ENCODE measurements around the gene IL23R.

IL23R gene

DNA sequence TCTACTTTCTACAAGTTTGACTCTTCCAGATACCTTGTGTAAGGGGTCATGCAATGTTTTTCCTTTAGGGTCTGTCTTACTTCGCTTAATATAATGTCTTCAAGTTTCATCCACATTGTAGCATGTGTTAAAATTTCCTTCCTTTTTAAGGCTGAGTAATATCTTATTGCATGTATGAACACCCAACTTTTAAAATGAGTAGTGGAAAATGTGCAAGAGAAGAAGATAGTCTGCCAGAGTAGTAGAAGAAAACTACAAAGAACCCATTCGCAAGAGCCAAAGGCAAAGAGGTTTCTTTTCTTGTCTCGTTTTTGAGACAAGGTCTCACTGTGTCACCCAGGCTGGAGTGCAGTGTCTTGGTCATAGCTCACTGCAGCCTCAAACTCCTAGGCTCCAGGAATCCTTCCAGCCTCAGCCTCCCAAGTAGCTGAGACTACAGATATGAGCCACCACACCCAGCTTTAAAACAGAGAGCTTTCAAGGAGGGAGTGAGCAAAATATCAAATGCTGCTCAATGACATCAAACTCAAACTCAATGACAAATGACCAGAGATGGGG, 9.4 kb downstream of the IL23R start:
- Histone ChIP-seq H3K4me1 (ENCODE audit: control insufficient read depth, insufficient read depth, low read length) (no peaks in the 10 kb centered on the region), H3K4me3 (ENCODE audit: low read depth, low read length) (no peak overlapping the region), H3K36me3 (ENCODE audit: control insufficient read depth, insufficient read depth, low read length) (no peaks in the 10 kb centered on the region), H3K27me3 (ENCODE audit: control insufficient read depth, insufficient read depth, low read length) (no peaks in the 10 kb centered on the region), H3K9ac (ENCODE audit: low read depth, low read length) (no peak overlapping the region), H3K9me3 (ENCODE audit: control insufficient read depth, insufficient read depth, low read length) (no peaks in the 10 kb centered on the region)

DNA sequence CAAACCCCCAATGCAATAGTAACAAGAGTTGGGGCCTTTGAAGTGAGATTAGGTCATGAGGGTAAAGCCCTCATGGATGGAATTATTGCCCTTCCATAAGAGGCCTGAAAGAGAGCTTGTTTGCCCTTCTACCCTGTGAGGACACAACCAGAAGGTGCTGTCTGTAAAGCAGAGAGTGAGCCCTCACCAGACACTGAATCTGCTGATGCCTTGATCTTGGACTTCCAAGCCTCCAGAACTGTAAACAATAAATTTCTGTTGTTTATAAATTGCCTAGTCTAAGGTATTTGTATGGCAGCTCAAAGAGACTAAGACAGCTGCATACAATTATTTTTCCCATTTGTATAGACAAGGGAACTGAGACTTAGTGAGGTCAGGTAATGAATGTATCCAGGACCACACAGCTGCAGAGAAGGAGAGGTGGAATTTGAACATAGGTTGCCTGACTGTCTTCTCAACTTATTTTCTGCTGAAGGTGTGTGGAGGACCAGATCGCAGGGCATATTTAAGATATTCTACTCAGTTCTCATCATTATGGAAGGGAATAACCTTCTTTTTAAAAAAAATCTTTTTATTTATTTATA, 18.7 kb downstream of the IL23R start:
- no peaks in the 10 kb centered on the region for H3K27me3 ChIP-seq (ENCODE audit: control insufficient read depth, insufficient read depth, low read length)
- no peak overlapping the region for H3K4me3 ChIP-seq (ENCODE audit: low read depth, low read length)
- H3K9me3 ChIP-seq (ENCODE audit: control insufficient read depth, insufficient read depth, low read length): peaks cover 3% of the 10 kb centered on the region
- H3K36me3 ChIP-seq (ENCODE audit: control insufficient read depth, insufficient read depth, low read length): no peaks in the 10 kb centered on the region
- no peak overlapping the region for H3K9ac ChIP-seq (ENCODE audit: low read depth, low read length)
- no peaks in the 10 kb centered on the region for H3K4me1 ChIP-seq (ENCODE audit: control insufficient read depth, insufficient read depth, low read length)

DNA sequence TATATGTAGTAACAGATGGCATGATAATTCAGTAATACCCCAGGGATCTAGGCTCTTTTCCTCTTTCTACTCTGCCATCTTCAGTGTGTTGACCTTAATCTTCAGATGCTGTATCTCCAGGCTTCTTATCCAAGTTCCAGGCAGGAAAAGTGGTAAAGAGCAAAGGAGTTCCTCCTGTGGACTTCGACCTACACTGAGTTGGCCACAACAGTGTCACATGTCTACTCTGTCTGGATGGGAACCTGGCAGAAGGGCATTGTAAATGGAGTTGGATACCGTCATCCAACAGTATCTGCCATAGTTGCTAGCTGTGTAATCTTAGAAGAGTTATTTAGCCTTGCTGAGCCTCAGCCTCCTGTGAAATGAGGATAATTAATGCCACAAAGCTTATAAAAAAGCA, 21.9 kb downstream of the IL23R start:
- H3K27me3 ChIP-seq (ENCODE audit: control insufficient read depth, insufficient read depth, low read length): no peaks in the 10 kb centered on the region
- no peak overlapping the region for H3K4me3 ChIP-seq (ENCODE audit: low read depth, low read length)
- no peaks in the 10 kb centered on the region for H3K4me1 ChIP-seq (ENCODE audit: control insufficient read depth, insufficient read depth, low read length)
- H3K36me3 ChIP-seq (ENCODE audit: control insufficient read depth, insufficient read depth, low read length): no peaks in the 10 kb centered on the region
- no peak overlapping the region for H3K9ac ChIP-seq (ENCODE audit: low read depth, low read length)
- no peaks in the 10 kb centered on the region for H3K9me3 ChIP-seq (ENCODE audit: control insufficient read depth, insufficient read depth, low read length)

DNA sequence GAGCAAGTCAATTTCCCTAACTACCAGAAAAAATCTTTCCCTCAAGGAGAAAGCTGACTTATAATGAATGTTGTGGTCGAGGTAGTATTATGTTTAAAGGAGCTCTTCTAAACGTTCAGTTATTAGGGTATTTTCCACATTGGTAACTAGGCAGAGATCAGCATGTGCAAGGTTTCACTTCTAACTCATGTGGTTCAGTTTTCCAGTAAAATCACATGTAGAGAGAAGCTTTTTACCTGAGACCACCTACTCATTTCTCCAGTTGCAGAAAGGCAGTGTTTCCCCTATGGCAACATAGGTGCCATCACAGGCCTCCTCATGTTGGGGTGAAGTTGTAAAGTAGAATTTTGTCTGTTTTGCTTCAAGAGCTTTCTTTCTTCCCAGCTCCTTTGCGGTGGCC, 23.7 kb downstream of the IL23R start:
- Histone ChIP-seq H3K4me3 (ENCODE audit: low read depth, low read length) (no peak overlapping the region), H3K9me3 (ENCODE audit: control insufficient read depth, insufficient read depth, low read length) (no peaks in the 10 kb centered on the region), H3K27me3 (ENCODE audit: control insufficient read depth, insufficient read depth, low read length) (no peaks in the 10 kb centered on the region), H3K9ac (ENCODE audit: low read depth, low read length) (no peak overlapping the region), H3K36me3 (ENCODE audit: control insufficient read depth, insufficient read depth, low read length) (no peaks in the 10 kb centered on the region), H3K4me1 (ENCODE audit: control insufficient read depth, insufficient read depth, low read length) (no peaks in the 10 kb centered on the region)

DNA sequence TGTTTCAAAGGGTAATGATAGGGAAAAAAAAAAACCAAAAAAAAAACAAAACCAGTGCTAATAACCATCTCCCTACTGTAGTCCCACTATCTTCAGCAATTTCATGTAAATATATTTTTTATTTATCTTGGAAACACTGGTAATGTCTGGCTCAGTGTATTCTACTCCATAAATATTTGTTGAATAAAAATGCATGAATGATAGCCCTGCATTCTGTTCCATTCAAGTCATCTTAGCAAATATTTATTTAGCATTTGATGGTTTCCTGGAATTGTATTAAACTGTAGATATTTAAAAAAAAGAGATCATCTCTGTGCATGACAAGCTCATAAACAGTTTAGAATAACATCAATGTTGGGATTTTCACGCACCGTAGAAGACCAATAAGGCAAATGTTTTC, 24.2 kb downstream of the IL23R start:
- H3K9ac ChIP-seq (ENCODE audit: low read depth, low read length): no peak overlapping the region
- H3K4me1 ChIP-seq (ENCODE audit: control insufficient read depth, insufficient read depth, low read length): no peaks in the 10 kb centered on the region
- H3K27me3 ChIP-seq (ENCODE audit: control insufficient read depth, insufficient read depth, low read length): no peaks in the 10 kb centered on the region
- H3K4me3 ChIP-seq (ENCODE audit: low read depth, low read length): no peak overlapping the region
- H3K36me3 ChIP-seq (ENCODE audit: control insufficient read depth, insufficient read depth, low read length): no peaks in the 10 kb centered on the region
- no peaks in the 10 kb centered on the region for H3K9me3 ChIP-seq (ENCODE audit: control insufficient read depth, insufficient read depth, low read length)

DNA sequence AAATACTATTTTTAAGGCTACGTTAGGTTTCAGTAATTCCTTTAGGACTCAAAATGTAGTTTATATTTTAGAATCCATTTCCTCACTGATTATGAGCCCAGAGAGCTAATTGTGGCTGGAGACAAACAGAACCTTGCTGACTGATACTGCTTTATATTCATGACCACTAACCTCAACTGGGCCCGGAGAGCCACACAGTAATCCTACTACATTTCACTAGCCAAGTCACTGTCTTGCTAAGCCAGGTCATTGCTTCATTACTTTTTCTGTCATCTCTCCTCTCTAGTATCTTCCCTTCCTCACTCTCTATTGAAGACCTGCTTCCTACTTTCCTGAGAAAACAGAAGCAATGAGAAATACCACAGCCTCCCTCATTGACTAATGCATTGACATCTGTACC, 24.7 kb downstream of the IL23R start:
- Histone ChIP-seq H3K9ac (ENCODE audit: low read depth, low read length) (no peak overlapping the region), H3K36me3 (ENCODE audit: control insufficient read depth, insufficient read depth, low read length) (no peaks in the 10 kb centered on the region), H3K9me3 (ENCODE audit: control insufficient read depth, insufficient read depth, low read length) (no peaks in the 10 kb centered on the region), H3K27me3 (ENCODE audit: control insufficient read depth, insufficient read depth, low read length) (no peaks in the 10 kb centered on the region), H3K4me1 (ENCODE audit: control insufficient read depth, insufficient read depth, low read length) (no peaks in the 10 kb centered on the region), H3K4me3 (ENCODE audit: low read depth, low read length) (no peak overlapping the region)

DNA sequence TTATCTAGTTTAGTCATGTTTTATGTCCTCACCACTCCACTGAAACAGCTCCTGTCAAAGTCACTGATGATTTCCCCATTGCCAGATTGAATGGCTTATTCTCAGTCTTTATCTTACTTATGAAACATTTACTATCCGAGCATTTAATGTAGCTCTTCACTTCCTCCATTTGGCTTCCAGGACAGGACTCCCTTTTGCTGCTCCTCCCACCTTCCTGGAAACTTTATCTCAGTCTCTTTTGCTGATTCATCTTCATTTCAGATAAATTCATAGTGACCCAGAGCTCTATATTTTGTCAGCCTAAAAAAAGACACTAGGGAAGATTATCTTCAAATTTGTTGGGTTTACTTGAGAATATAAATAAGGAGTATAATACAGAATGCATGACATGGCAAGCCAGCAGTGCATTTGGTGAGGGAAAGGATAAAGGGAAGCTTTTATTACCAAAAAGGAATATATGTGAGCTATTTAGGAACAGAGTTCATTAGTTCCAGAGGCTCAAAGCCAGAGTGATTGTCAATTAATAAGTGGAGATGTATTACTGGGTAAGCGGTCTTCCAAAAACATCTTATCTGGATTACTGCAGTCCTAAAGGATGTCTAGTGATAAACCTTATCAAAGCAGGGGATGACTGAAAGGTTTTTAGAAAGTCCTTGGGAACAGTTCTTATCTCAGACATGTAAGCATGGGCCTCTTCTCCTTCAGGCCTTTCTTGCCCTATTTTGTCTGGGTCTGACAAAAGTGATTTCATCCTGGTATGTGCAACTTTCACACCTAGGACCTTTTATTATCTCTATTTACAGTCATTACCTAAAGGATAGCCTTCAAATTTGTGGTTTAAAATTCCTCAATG, 25.6 kb downstream of the IL23R start:
- no peaks in the 10 kb centered on the region for H3K27me3 ChIP-seq (ENCODE audit: control insufficient read depth, insufficient read depth, low read length)
- no peaks in the 10 kb centered on the region for H3K36me3 ChIP-seq (ENCODE audit: control insufficient read depth, insufficient read depth, low read length)
- H3K9me3 ChIP-seq (ENCODE audit: control insufficient read depth, insufficient read depth, low read length): no peaks in the 10 kb centered on the region
- no peaks in the 10 kb centered on the region for H3K4me1 ChIP-seq (ENCODE audit: control insufficient read depth, insufficient read depth, low read length)
- no peak overlapping the region for H3K4me3 ChIP-seq (ENCODE audit: low read depth, low read length)
- H3K9ac ChIP-seq (ENCODE audit: low read depth, low read length): no peak overlapping the region

DNA sequence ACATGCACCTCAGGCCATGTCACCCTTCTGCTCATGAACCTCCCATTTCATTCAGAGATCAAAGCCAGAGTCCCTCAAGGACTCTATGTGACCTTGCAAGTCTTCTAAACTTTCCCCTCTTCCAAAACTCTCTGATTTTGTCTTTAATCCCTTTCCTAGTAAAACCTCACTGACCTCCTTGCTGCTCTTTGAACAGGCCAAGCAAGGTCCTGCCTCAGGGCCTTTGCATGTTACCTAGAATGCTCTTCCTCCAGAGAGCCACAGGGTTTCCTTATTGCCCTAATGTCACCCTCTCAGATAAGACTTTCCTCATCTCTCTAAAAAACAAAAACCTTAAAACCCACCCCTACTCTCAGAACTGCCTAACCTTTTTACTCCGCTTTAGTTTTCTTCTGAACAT, 26.6 kb downstream of the IL23R start:
- H3K4me3 ChIP-seq (ENCODE audit: low read depth, low read length): no peak overlapping the region
- H3K27me3 ChIP-seq (ENCODE audit: control insufficient read depth, insufficient read depth, low read length): no peaks in the 10 kb centered on the region
- no peaks in the 10 kb centered on the region for H3K9me3 ChIP-seq (ENCODE audit: control insufficient read depth, insufficient read depth, low read length)
- no peaks in the 10 kb centered on the region for H3K36me3 ChIP-seq (ENCODE audit: control insufficient read depth, insufficient read depth, low read length)
- no peak overlapping the region for H3K9ac ChIP-seq (ENCODE audit: low read depth, low read length)
- H3K4me1 ChIP-seq (ENCODE audit: control insufficient read depth, insufficient read depth, low read length): no peaks in the 10 kb centered on the region

DNA sequence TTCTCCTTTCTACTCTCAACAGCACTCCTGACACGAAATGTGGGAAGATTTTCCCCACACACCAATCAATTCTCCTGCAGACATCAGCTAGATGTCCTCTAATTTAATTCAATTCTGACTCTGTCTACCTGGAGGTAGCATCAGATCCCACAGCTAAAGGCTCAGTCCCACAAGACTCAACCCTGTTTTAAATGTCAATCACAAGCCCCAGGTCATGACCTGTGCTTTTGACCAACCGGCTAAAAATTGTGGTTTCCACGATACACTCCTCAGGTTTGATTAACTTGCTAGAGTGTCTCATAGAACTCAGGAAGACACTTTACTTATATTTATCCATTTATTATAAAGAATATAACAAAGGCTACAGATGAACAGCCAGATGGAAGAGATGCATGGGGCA, 27.4 kb downstream of the IL23R start:
- H3K4me3 ChIP-seq (ENCODE audit: low read depth, low read length): no peak overlapping the region
- H3K9me3 ChIP-seq (ENCODE audit: control insufficient read depth, insufficient read depth, low read length): no peaks in the 10 kb centered on the region
- no peaks in the 10 kb centered on the region for H3K4me1 ChIP-seq (ENCODE audit: control insufficient read depth, insufficient read depth, low read length)
- no peaks in the 10 kb centered on the region for H3K27me3 ChIP-seq (ENCODE audit: control insufficient read depth, insufficient read depth, low read length)
- H3K36me3 ChIP-seq (ENCODE audit: control insufficient read depth, insufficient read depth, low read length): no peaks in the 10 kb centered on the region
- H3K9ac ChIP-seq (ENCODE audit: low read depth, low read length): no peak overlapping the region

DNA sequence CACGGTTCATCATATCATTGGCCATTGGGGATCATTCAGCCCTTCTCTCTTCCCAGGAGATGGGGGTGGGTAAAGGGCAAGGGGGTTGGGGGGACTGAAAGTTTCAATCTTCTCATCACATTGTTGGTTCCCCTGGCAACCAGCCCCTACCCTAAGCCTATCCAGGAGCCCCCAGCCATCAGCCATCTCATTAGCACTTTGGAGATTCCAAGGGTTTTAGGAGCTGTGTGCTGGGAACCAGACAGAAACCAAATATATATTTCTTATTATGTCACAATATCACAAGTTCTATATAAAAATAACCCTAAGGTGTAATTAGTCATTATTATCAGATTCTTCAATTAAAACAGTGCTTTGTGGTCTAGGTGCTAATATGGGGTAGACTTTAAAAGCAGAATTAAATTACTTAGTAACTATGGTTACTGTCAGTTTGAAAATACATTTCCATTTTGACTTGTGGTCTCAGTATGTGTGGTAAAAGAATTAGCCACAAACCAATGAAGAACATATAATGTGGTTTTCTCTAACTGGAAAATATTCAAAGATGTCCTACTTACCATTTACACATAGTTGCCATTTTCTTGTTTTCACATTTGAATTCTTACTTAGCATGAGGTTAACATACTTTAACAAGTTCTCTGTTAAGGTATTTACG, 28.1 kb downstream of the IL23R start:
- H3K4me3 ChIP-seq (ENCODE audit: low read depth, low read length): no peak overlapping the region
- H3K9me3 ChIP-seq (ENCODE audit: control insufficient read depth, insufficient read depth, low read length): no peaks in the 10 kb centered on the region
- no peaks in the 10 kb centered on the region for H3K27me3 ChIP-seq (ENCODE audit: control insufficient read depth, insufficient read depth, low read length)
- H3K9ac ChIP-seq (ENCODE audit: low read depth, low read length): no peak overlapping the region
- no peaks in the 10 kb centered on the region for H3K4me1 ChIP-seq (ENCODE audit: control insufficient read depth, insufficient read depth, low read length)
- H3K36me3 ChIP-seq (ENCODE audit: control insufficient read depth, insufficient read depth, low read length): no peaks in the 10 kb centered on the region

DNA sequence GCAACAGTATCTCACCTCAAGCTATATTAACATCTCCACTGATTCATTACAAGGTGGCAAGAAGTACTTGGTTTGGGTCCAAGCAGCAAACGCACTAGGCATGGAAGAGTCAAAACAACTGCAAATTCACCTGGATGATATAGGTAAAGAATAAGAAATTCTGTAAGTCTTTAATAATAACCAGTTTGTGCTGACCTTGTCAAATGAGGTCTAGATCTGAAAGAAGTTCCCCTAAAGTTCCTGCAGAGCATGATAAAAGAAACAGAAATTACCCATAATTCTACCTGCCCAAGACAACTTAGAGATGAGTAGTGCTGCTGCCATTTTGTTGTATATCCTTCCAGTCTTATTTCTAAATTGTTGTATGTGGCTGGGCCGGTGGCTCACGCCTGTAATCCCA, 34.5 kb downstream of the IL23R start:
- Histone ChIP-seq H3K9ac (ENCODE audit: low read depth, low read length) (no peak overlapping the region), H3K27me3 (ENCODE audit: control insufficient read depth, insufficient read depth, low read length) (no peaks in the 10 kb centered on the region), H3K4me1 (ENCODE audit: control insufficient read depth, insufficient read depth, low read length) (no peaks in the 10 kb centered on the region), H3K36me3 (ENCODE audit: control insufficient read depth, insufficient read depth, low read length) (no peaks in the 10 kb centered on the region), H3K4me3 (ENCODE audit: low read depth, low read length) (no peak overlapping the region), H3K9me3 (ENCODE audit: control insufficient read depth, insufficient read depth, low read length) (no peaks in the 10 kb centered on the region)

DNA sequence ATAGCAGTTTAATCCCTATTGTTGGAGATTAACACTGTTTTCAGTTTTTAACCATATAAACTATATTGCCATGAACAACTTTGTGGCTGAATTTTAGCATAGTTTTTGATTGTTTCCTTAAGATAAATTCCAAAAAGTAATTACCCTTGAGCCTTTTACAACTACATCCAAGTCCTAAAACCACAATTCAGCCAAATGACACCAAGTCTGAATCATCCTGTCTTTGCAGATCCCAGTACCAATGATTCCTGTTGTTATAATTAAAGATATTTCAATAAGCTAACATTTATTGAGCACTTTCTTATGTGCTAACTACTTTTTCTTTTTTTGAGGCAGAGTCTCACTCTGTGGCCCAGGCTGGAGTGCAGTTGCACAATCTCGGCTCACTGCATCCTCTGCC, 35.6 kb downstream of the IL23R start:
- H3K4me1 ChIP-seq (ENCODE audit: control insufficient read depth, insufficient read depth, low read length): no peaks in the 10 kb centered on the region
- no peak overlapping the region for H3K4me3 ChIP-seq (ENCODE audit: low read depth, low read length)
- H3K36me3 ChIP-seq (ENCODE audit: control insufficient read depth, insufficient read depth, low read length): no peaks in the 10 kb centered on the region
- H3K9me3 ChIP-seq (ENCODE audit: control insufficient read depth, insufficient read depth, low read length): no peaks in the 10 kb centered on the region
- no peak overlapping the region for H3K9ac ChIP-seq (ENCODE audit: low read depth, low read length)
- no peaks in the 10 kb centered on the region for H3K27me3 ChIP-seq (ENCODE audit: control insufficient read depth, insufficient read depth, low read length)

Measured in iPS-15b (cell line).